Right lobe of liver (tissue), 6 donors: ENCODE results near the gene FLNB. TPM values are rescaled to one million over a fixed set of nuclear protein-coding genes. Genes with fewer than 3 reads are reported as not detected.
A peak's percentile ranks its signal among the peaks of the same experiment; 100 is the strongest.

ENCODE experiments used
- ATAC-seq, 4 donors: fragments of 200-7000 bp; cut with Tn5 transposase; one replicate each; pipeline ENCODE4 v1.9.1; 2020; ENCODE audit warnings: mild to moderate bottlenecking in 4 of 4, moderate library complexity in 4 of 4
- DNase-seq, 3 donors: peaks; one replicate each; pipeline ENCODE4 v3.0.0-alpha.2; 2020
- H3K27ac ChIP-seq, 3 donors: fragments of 200-600 bp; one replicate each; pipeline ENCODE4 v1.8.0; 2022
- H3K27me3 ChIP-seq, 2 donors: fragments of 200-600 bp; one replicate each; pipeline ENCODE4 v1.8.0; 2022
- H3K36me3 ChIP-seq, 4 donors: fragments of 200-600 bp; sonication (generic) in 1 of 4; one replicate each; pipeline versions ENCODE4 v1.5.1 to v1.8.0; 2017 to 2022; ENCODE audit warnings: control low read depth in 1 of 4
- H3K4me1 ChIP-seq, 4 donors: fragments of 200-600 bp; sonication (generic) in 1 of 4; one replicate each; pipeline versions ENCODE4 v1.5.1 to v1.8.0; 2017 to 2022; ENCODE audit warnings: control low read depth in 1 of 4
- H3K4me3 ChIP-seq, 3 donors: fragments of 200-600 bp; one replicate each; pipeline ENCODE4 v1.8.0; 2022
- H3K9me3 ChIP-seq, 4 donors: fragments of 200-600 bp; sonication (generic) in 1 of 4; one replicate each; pipeline versions ENCODE4 v1.5.1 to v1.8.0; 2017 to 2022; ENCODE audit warnings: control low read depth in 1 of 4
- CTCF ChIP-seq, 4 donors: fragments of 200-600 bp in 3 of 4; fragments of 450-650 bp in 1 of 4; IDR thresholded peaks; one replicate each; pipeline versions ENCODE4 v1.5.1 to v1.8.0; 2016 to 2022; ENCODE audit warnings: antibody characterized with exemption in 4 of 4, mild to moderate bottlenecking in 2 of 4
- POLR2A ChIP-seq: fragments of 450-650 bp; IDR thresholded peaks from one replicate; pipeline ENCODE4 v1.6.1; 2017; ENCODE audit warnings: antibody characterized with exemption, mild to moderate bottlenecking
- WGBS: methylation state at CpG from one replicate; pipeline ENCODE4 v1.1.6; 2018; ENCODE audit warnings: low coverage, low lambda C conversion rate; ENCODE audit not compliant: insufficient coverage; ENCODE audit errors: missing lambda C conversion rate; 5-methylcytosine and 5-hydroxymethylcytosine counted together
- intact Hi-C, 2 donors: fragments of 100-400 bp; cut with DNase I; formaldehyde crosslinking; loops; one replicate each; pipeline versions ENCODE4 v1.11.2 to v1.14.1; 2022
- total RNA-seq, 6 experiments: library from RNA; depleted of rRNA in 2 of 6; stranded (reverse); fragments of >200 nt in 2 of 6; fragmentation: NEBNext Ultra II Directional in 3 of 6; extraction: Animal tissue kit (Norgen Biotek cat#: 25700) in 3 of 6; gene quantifications; one replicate each; pipeline versions ENCODE4 v1.1.0 to v1.2.4, GENCODE V29; 2016 to 2023
- donor health status: DM: no; HTN: yes; CAD: no.
- donor health status: DM: no; HTN: no; CAD: no.
- donor health status: DM: no; HTN: no; CAD: no.
- donor health status: DM: no; HTN: yes; CAD: no.
- donor health status: DM: no; HTN: yes; CAD: no.

Gene FLNB
- total RNA-seq, 6 experiments from 2014 or later: 48.4 to 109 (median 97.8) TPM

GRCh38 chr3:58164906-58165821 is 156.9 kb downstream of the FLNB start:
- Histone ChIP-seq H3K27me3 (no peaks in the 10 kb centered on the region), H3K27ac (peak overlapping the region; percentile 76 to 98 (median 85)), H3K4me3 (no peak overlapping the region), H3K4me1 (peaks cover 0 to 79% (median 32%) of the 10 kb centered on the region in 4 donors), H3K36me3 (peaks cover 0 to 11% (median 7%) of the 10 kb centered on the region in 4 donors), H3K9me3 (no peaks in the 10 kb centered on the region)
- intact Hi-C loops: loop anchor here in 1 of 2 donors (10.0 kb wide), 1 partner anchor 50 kb away; no protein-coding TSS in a partner anchor
- TF ChIP-seq CTCF (IDR thresholded peaks at IDR 0.05) (no peak), POLR2A (no peak)
- 57% methylated on average over 6 of the region's 16 CpGs for WGBS
- peak in 1 of 4 donors; percentile 2 for ATAC-seq
- DNase-seq: no peak

- TF ChIP-seq POLR2A (no peak), CTCF (IDR thresholded peaks at IDR 0.05) (peak; percentile 63 to 89 (median 72))
- intact Hi-C loops: loop anchor here in 1 of 2 donors (10.0 kb wide), 1 partner anchor 53 kb away; no protein-coding TSS in a partner anchor
- Histone ChIP-seq H3K4me3 (no peak overlapping the region), H3K9me3 (no peaks in the 10 kb centered on the region), H3K36me3 (peaks cover 0 to 17% (median 9%) of the 10 kb centered on the region in 4 donors), H3K27ac (peak overlapping the region; percentile 66 to 98 (median 76)), H3K4me1 (peaks cover 0 to 71% (median 26%) of the 10 kb centered on the region in 4 donors), H3K27me3 (no peaks in the 10 kb centered on the region)
- WGBS: 100% methylated on average over 1 of the region's 16 CpGs
- DNase-seq (no peak), ATAC-seq (peak; percentile 21 to 56 (median 36))
Observed at GRCh38 chr3:58167431-58168351, 159.5 kb downstream of the FLNB start.

GRCh38 chr3:58168498-58168897 is 160.3 kb downstream of the FLNB start:
- Histone ChIP-seq H3K4me3 (no peak overlapping the region), H3K27ac (peak overlapping the region; percentile 66 to 98 (median 76)), H3K27me3 (no peaks in the 10 kb centered on the region), H3K4me1 (peaks cover 0 to 68% (median 24%) of the 10 kb centered on the region in 4 donors), H3K9me3 (no peaks in the 10 kb centered on the region), H3K36me3 (peaks cover 0 to 14% (median 9%) of the 10 kb centered on the region in 4 donors)
- no peak for TF ChIP-seq POLR2A
- no peak for TF ChIP-seq CTCF (IDR thresholded peaks at IDR 0.05)
- ATAC-seq (peak; percentile 19 to 46 (median 43)), DNase-seq (no peak)
- 34% methylated on average over 7 of the region's 7 CpGs for WGBS
- intact Hi-C loops: loop anchor here in 1 of 2 donors (10.0 kb wide), 1 partner anchor 54 kb away; no protein-coding TSS in a partner anchor

- intact Hi-C loops: loop anchor here in 1 of 2 donors (10.0 kb wide), 1 partner anchor 55 kb away; no protein-coding TSS in a partner anchor
- peaks cover 0 to 69% (median 24%) of the 10 kb centered on the region in 4 donors for H3K4me1 ChIP-seq
- H3K27ac ChIP-seq: peak overlapping the region in 2 of 3 donors; percentile 76 to 98
- ATAC-seq: no peak
- no peaks in the 10 kb centered on the region for H3K9me3 ChIP-seq
- no peak overlapping the region for H3K4me3 ChIP-seq
- peaks cover 0 to 13% (median 9%) of the 10 kb centered on the region in 4 donors for H3K36me3 ChIP-seq
- TF ChIP-seq CTCF (IDR thresholded peaks at IDR 0.05): no peak
- no peak for TF ChIP-seq POLR2A
- no peaks in the 10 kb centered on the region for H3K27me3 ChIP-seq
- WGBS: 97% methylated on average over 6 of the region's 9 CpGs
- DNase-seq: no peak
Observed at GRCh38 chr3:58169371-58169770, 161.1 kb downstream of the FLNB start.
